ENCODE results near the gene ANKS3.
"Not testable (repeated sequence)": the region's sequence is repeated elsewhere in the genome, so short reads cannot be mapped to it uniquely, and the experiment has no call there.

The ANKS3 gene

DNA sequence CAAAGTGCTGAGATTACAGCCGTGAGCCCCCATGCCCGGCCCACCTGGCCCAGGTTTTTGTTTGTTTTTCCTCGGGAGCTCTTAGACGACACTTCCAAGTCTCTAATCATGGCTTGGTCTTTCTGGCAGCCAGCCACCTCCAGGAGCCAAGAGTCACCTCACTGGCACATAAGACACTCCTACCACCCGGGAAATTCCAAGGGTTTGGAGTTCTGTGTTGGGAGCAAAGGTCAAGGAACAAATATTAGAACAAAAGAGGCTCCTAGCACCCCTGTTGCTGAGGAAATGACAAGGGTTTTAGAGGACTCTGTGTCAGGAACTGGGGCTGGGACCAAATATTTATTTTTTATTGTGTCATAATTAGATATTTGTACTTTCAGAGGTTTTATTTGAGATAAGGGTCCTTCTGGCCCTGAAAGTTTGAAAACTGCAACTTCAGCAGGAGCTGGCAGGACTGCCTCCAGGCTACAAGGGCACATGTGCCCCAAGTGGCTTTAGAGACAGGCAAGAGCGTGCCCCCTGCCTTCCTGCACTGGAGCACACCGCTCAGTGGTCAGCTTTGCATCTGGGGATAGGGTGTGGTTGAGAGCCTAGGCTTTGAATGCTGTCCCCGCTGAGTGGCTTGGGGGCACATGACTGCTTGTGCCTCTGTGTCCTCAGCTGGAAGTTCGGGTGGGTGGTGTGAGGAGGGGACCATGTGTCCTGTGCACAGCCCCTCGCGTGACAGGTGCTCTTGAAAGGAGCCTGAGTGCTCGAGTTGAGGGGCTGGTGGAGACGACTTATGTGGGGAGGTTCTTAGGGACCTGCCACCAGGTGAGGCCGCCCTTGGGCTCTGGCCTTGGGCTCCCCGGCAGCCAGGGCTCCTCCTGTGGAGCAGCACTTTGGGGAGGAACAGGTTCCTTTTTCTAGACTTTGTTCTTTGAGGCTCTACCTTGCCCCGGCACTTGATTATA, 79.8 kb downstream of the ANKS3 start:
- H3K27ac ChIP-seq (ENCODE audit: low read length): no peak overlapping the region
- H3K4me1 ChIP-seq (ENCODE audit: control insufficient read depth, insufficient read depth, low read length): no peaks in the 10 kb centered on the region
- H3K36me3 ChIP-seq (ENCODE audit: control insufficient read depth in 2 of 2, insufficient read depth in 2 of 2, low read length in 2 of 2): peaks cover 38 to 42% of the 10 kb centered on the region in 2 donors
- no peak overlapping the region for H3K9ac ChIP-seq (ENCODE audit: low read length in 2 of 2)
- no peak overlapping the region for H3K4me3 ChIP-seq (ENCODE audit: low read length in 2 of 2)
- no peaks in the 10 kb centered on the region for H3K9me3 ChIP-seq (ENCODE audit: control insufficient read depth in 2 of 2, low read length in 2 of 2)
- no peaks in the 10 kb centered on the region for H3K27me3 ChIP-seq (ENCODE audit: control insufficient read depth in 1 of 2, insufficient read depth in 2 of 2, low read length in 2 of 2)

DNA sequence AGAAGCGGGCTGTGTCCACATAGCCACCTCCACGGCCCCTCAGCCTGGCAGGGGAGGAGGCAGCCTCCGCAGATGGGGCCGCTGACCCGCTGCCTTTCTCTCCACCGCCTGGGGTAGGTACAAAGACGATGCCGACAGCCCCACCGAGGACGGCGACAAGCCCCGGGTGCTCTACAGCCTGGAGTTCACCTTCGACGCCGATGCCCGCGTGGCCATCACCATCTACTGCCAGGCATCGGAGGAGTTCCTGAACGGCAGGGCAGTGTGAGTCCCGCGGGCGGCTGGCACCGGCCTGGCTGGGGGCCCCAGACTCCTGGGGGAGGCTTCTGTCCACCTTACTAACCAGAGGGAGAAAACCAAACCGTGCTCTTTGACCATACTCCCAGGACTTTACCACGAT, 81.5 kb downstream of the ANKS3 start:
- no peak overlapping the region for H3K9ac ChIP-seq (ENCODE audit: low read length in 2 of 2)
- H3K4me1 ChIP-seq (ENCODE audit: control insufficient read depth, insufficient read depth, low read length): no peaks in the 10 kb centered on the region
- peaks cover 34 to 36% of the 10 kb centered on the region in 2 donors for H3K36me3 ChIP-seq (ENCODE audit: control insufficient read depth in 2 of 2, insufficient read depth in 2 of 2, low read length in 2 of 2)
- H3K27me3 ChIP-seq (ENCODE audit: control insufficient read depth in 1 of 2, insufficient read depth in 2 of 2, low read length in 2 of 2): no peaks in the 10 kb centered on the region
- H3K9me3 ChIP-seq (ENCODE audit: control insufficient read depth in 2 of 2, low read length in 2 of 2): no peaks in the 10 kb centered on the region
- H3K4me3 ChIP-seq (ENCODE audit: low read length in 2 of 2): no peak overlapping the region
- no peak overlapping the region for H3K27ac ChIP-seq (ENCODE audit: low read length)

GRCh38 chr16:4651827-4652226, 82.2 kb downstream of the ANKS3 start:
- Histone ChIP-seq H3K27me3 (ENCODE audit: control insufficient read depth in 1 of 2, insufficient read depth in 2 of 2, low read length in 2 of 2) (no peaks in the 10 kb centered on the region), H3K4me1 (ENCODE audit: control insufficient read depth, insufficient read depth, low read length) (no peaks in the 10 kb centered on the region), H3K9ac (ENCODE audit: low read length in 2 of 2) (no peak overlapping the region), H3K36me3 (ENCODE audit: control insufficient read depth in 2 of 2, insufficient read depth in 2 of 2, low read length in 2 of 2) (peaks cover 30 to 32% of the 10 kb centered on the region in 2 donors), H3K9me3 (ENCODE audit: control insufficient read depth in 2 of 2, low read length in 2 of 2) (no peaks in the 10 kb centered on the region), H3K27ac (ENCODE audit: low read length) (no peak overlapping the region), H3K4me3 (ENCODE audit: low read length in 2 of 2) (no peak overlapping the region)

DNA sequence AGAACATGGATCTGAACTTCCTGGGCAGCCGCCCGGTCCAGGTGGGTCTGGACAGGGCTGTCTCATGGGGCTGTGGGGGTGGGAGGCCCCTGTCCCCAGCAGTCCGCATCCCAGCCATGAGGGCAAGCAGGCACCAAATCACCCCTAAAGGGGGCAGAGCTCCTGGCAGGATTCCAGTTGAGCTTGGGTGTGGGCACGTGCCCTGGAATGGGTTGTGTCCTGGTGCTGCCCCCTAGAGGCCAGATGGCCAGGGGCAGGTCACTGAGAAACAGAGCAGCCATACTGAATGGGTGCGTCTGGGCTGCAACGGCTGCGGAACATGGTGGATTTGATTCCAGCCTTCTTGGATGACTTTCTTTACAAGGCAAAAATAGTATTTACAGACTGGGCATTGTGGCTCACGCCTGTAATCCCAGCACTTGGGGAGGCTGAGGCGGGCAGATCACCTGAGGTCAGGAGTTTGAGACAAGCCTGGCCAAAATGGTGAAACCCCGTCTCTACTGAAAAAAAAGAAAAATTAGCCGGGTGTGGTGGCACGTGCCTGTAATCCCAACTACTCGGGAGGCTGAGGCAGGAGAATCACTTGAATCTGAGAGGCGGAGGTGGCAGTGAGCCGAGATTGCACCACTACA, 83.5 kb downstream of the ANKS3 start:
- not testable (repeated sequence) for H3K27me3 ChIP-seq (ENCODE audit: control insufficient read depth in 1 of 2, insufficient read depth in 2 of 2, low read length in 2 of 2); H3K9ac ChIP-seq (ENCODE audit: low read length in 2 of 2); H3K9me3 ChIP-seq (ENCODE audit: control insufficient read depth in 2 of 2, low read length in 2 of 2); H3K4me3 ChIP-seq (ENCODE audit: low read length in 2 of 2); H3K27ac ChIP-seq (ENCODE audit: low read length); H3K4me1 ChIP-seq (ENCODE audit: control insufficient read depth, insufficient read depth, low read length)
- peaks cover 24 to 27% of the 10 kb centered on the region in 2 donors for H3K36me3 ChIP-seq (ENCODE audit: control insufficient read depth in 2 of 2, insufficient read depth in 2 of 2, low read length in 2 of 2)

DNA sequence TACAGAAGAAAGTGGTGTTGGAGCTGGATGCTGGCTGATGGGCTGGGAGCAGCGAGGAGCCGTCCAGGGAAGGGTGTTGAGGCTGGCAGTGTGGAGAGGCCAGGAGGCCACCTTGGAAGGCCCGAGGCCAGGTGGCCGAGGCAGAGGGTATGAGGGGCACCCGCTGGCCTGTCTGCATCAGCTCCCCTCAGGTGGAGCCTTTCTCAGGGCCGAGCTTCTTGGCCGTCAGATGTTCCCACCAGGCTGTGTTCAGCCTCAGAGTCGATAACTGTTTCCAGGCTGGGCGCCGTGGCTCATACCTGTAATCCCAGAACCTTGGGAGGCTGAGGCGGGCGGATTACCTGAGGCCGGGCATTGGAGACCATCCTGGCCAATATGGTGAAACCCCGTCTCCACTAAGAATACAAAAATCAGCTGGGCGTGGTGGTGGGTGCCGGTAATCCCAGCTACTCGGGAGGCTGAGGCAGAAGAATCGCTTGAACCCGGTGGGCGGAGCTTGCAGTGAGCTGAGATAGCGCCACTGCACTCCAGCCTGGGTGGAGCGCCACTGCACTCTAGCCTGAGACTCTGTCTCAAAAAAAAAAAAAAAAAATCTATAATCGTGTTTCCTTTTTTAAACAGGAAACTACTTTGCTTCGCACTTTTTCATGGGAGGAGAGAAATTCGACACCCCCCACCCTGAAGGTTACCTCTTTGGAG, 84.2 kb downstream of the ANKS3 start:
- Histone ChIP-seq H3K27ac (ENCODE audit: low read length) (no peak overlapping the region), H3K9ac (ENCODE audit: low read length in 2 of 2) (no peak overlapping the region), H3K27me3 (ENCODE audit: control insufficient read depth in 1 of 2, insufficient read depth in 2 of 2, low read length in 2 of 2) (no peaks in the 10 kb centered on the region), H3K4me1 (ENCODE audit: control insufficient read depth, insufficient read depth, low read length) (no peaks in the 10 kb centered on the region), H3K9me3 (ENCODE audit: control insufficient read depth in 2 of 2, low read length in 2 of 2) (no peaks in the 10 kb centered on the region), H3K4me3 (ENCODE audit: low read length in 2 of 2) (no peak overlapping the region), H3K36me3 (ENCODE audit: control insufficient read depth in 2 of 2, insufficient read depth in 2 of 2, low read length in 2 of 2) (peaks cover 22 to 27% of the 10 kb centered on the region in 2 donors)

GRCh38 chr16:4648917-4649316, 85.2 kb downstream of the ANKS3 start:
- Histone ChIP-seq H3K36me3 (ENCODE audit: control insufficient read depth in 2 of 2, insufficient read depth in 2 of 2, low read length in 2 of 2) (peaks cover 16 to 19% of the 10 kb centered on the region in 2 donors), H3K9ac (ENCODE audit: low read length in 2 of 2) (no peak overlapping the region), H3K4me1 (ENCODE audit: control insufficient read depth, insufficient read depth, low read length) (no peaks in the 10 kb centered on the region), H3K4me3 (ENCODE audit: low read length in 2 of 2) (no peak overlapping the region), H3K27me3 (ENCODE audit: control insufficient read depth in 1 of 2, insufficient read depth in 2 of 2, low read length in 2 of 2) (no peaks in the 10 kb centered on the region), H3K9me3 (ENCODE audit: control insufficient read depth in 2 of 2, low read length in 2 of 2) (no peaks in the 10 kb centered on the region), H3K27ac (ENCODE audit: low read length) (no peak overlapping the region)

DNA sequence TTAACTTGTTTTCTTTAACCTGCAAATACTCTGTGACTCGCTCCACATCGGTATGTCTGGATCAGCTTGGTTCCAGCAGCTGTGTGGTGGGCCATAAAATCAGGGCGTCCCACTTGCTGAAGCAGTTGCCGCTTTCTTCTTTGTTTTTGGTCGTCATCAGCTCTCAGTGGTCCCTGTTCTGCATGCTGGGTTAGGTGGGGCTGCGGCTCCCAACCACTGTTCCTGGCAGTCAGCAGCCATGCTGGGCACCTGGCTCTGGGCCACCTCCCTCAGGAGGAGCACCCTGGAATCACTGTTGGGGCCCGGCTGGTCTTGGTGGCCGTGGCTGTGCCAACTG, 86.5 kb downstream of the ANKS3 start:
- no peak overlapping the region for H3K27ac ChIP-seq (ENCODE audit: low read length)
- H3K4me3 ChIP-seq (ENCODE audit: low read length in 2 of 2): no peak overlapping the region
- H3K27me3 ChIP-seq (ENCODE audit: control insufficient read depth in 1 of 2, insufficient read depth in 2 of 2, low read length in 2 of 2): no peaks in the 10 kb centered on the region
- H3K4me1 ChIP-seq (ENCODE audit: control insufficient read depth, insufficient read depth, low read length): no peaks in the 10 kb centered on the region
- H3K36me3 ChIP-seq (ENCODE audit: control insufficient read depth in 2 of 2, insufficient read depth in 2 of 2, low read length in 2 of 2): peaks cover 10 to 15% of the 10 kb centered on the region in 2 donors
- H3K9me3 ChIP-seq (ENCODE audit: control insufficient read depth in 2 of 2, low read length in 2 of 2): no peaks in the 10 kb centered on the region
- no peak overlapping the region for H3K9ac ChIP-seq (ENCODE audit: low read length in 2 of 2)

DNA sequence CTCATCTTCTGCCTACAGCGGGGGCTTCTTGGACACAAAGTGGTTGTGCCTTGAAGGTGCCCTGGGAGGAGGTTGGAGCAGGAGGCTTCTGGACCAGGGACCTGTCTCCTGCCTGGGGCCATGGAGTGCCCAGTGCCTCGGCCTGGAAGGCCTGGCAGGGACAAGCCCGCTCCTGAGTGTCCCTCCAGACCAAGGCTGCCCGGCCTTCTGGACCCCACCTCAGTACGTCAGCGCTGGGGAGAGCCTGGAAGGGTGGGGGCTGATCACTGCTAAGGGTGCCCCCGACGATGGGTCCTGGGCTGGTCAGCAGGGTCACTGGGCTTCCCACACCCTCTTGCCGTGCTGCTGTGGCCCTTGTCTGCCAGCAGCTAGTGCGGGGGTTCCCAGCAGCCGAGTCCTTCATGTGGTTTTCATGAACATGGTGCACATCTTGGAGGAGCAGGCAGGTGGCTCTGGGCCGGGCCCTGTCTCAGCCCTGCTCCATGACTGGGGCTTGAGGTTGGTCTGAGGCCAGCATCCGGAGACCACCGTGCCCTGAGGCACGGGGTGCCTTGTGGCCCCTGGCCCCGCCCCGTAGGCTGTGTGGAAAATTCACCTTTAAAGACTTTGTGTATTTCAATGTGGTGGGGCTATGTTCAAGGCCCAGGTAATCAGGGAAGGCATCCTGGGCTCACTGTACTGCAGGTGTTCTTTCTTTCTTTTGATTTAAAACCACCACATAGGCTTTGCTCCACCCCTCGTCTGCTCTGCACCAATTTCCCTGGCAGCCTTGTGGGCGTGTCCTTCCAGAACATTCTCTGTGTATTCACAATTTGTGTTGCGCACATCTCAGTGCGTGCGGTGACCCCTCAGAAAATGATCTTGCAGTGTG, 87.1 kb downstream of the ANKS3 start:
- no peak overlapping the region for H3K4me3 ChIP-seq (ENCODE audit: low read length in 2 of 2)
- H3K27ac ChIP-seq (ENCODE audit: low read length): no peak overlapping the region
- no peak overlapping the region for H3K9ac ChIP-seq (ENCODE audit: low read length in 2 of 2)
- no peaks in the 10 kb centered on the region for H3K27me3 ChIP-seq (ENCODE audit: control insufficient read depth in 1 of 2, insufficient read depth in 2 of 2, low read length in 2 of 2)
- no peaks in the 10 kb centered on the region for H3K4me1 ChIP-seq (ENCODE audit: control insufficient read depth, insufficient read depth, low read length)
- peaks cover 5 to 9% of the 10 kb centered on the region in 2 donors for H3K36me3 ChIP-seq (ENCODE audit: control insufficient read depth in 2 of 2, insufficient read depth in 2 of 2, low read length in 2 of 2)
- no peaks in the 10 kb centered on the region for H3K9me3 ChIP-seq (ENCODE audit: control insufficient read depth in 2 of 2, low read length in 2 of 2)

Measured in stomach smooth muscle (tissue), 2 donors.